B cell (primary cell): Measurements from ENCODE around the gene CDK5RAP3.

Experiments used
- CTCF ChIP-seq: fragments of 200-600 bp; IDR thresholded peaks from one replicate; pipeline ENCODE4 v1.8.0; 2022; ENCODE audit warnings: antibody characterized with exemption, mild to moderate bottlenecking
- EZH2 ChIP-seq: IDR thresholded peaks from 2 replicates; pipeline ENCODE4 v1.6.1; 2012; ENCODE audit warnings: borderline replicate concordance, low read depth, mild to moderate bottlenecking, moderate library complexity, low read length; ENCODE audit not compliant: insufficient read depth, poor library complexity, severe bottlenecking

- no peak for TF ChIP-seq EZH2
- no peak for TF ChIP-seq CTCF
Measured at GRCh38 chr17:47993031-47993564, 22.2 kb downstream of the CDK5RAP3 start.
